ENCODE results near the gene WNT11.

The WNT11 gene

GRCh38 chr11:76159303-76159937, 46.9 kb downstream of the WNT11 start:
- Histone ChIP-seq H3K4me1 (ENCODE audit: control insufficient read depth, insufficient read depth, low read length) (no peaks in the 10 kb centered on the region), H3K27ac (ENCODE audit: low read depth, low read length) (no peak overlapping the region), H3K27me3 (ENCODE audit: control insufficient read depth, insufficient read depth, low read length) (no peaks in the 10 kb centered on the region; the same call in 1 of the 2 replicates), H3K4me3 (ENCODE audit: low read depth, low read length) (no peak overlapping the region), H3K9ac (ENCODE audit: low read depth, low read length) (no peak overlapping the region), H3K9me3 (ENCODE audit: control insufficient read depth, insufficient read depth, low read length) (no peaks in the 10 kb centered on the region), H3K36me3 (ENCODE audit: control insufficient read depth, insufficient read depth, low read length) (no peaks in the 10 kb centered on the region)

- Histone ChIP-seq H3K36me3 (ENCODE audit: control insufficient read depth, insufficient read depth, low read length) (no peaks in the 10 kb centered on the region), H3K9me3 (ENCODE audit: control insufficient read depth, insufficient read depth, low read length) (no peaks in the 10 kb centered on the region), H3K27me3 (ENCODE audit: control insufficient read depth, insufficient read depth, low read length) (0 out of 2 replicates have a peak, but pooled peaks cover 3% of the 10 kb centered on the region), H3K27ac (ENCODE audit: low read depth, low read length) (no peak overlapping the region), H3K4me1 (ENCODE audit: control insufficient read depth, insufficient read depth, low read length) (no peaks in the 10 kb centered on the region), H3K4me3 (ENCODE audit: low read depth, low read length) (no peak overlapping the region), H3K9ac (ENCODE audit: low read depth, low read length) (no peak overlapping the region)
These were observed 47.7 kb downstream of the WNT11 start for GRCh38 chr11:76158394-76159302.

GRCh38 chr11:76157891-76158290, 48.4 kb downstream of the WNT11 start:
- Histone ChIP-seq H3K27me3 (ENCODE audit: control insufficient read depth, insufficient read depth, low read length) (peaks cover 10% of the 10 kb centered on the region; the same call in 1 of the 2 replicates), H3K9me3 (ENCODE audit: control insufficient read depth, insufficient read depth, low read length) (no peaks in the 10 kb centered on the region), H3K36me3 (ENCODE audit: control insufficient read depth, insufficient read depth, low read length) (no peaks in the 10 kb centered on the region), H3K27ac (ENCODE audit: low read depth, low read length) (no peak overlapping the region), H3K9ac (ENCODE audit: low read depth, low read length) (no peak overlapping the region), H3K4me3 (ENCODE audit: low read depth, low read length) (no peak overlapping the region), H3K4me1 (ENCODE audit: control insufficient read depth, insufficient read depth, low read length) (peaks cover 1% of the 10 kb centered on the region)

GRCh38 chr11:76156971-76157427, 49.3 kb downstream of the WNT11 start:
- Histone ChIP-seq H3K9ac (ENCODE audit: low read depth, low read length) (no peak overlapping the region), H3K27ac (ENCODE audit: low read depth, low read length) (no peak overlapping the region), H3K4me3 (ENCODE audit: low read depth, low read length) (no peak overlapping the region), H3K27me3 (ENCODE audit: control insufficient read depth, insufficient read depth, low read length) (peaks cover 14% of the 10 kb centered on the region), H3K4me1 (ENCODE audit: control insufficient read depth, insufficient read depth, low read length) (peaks cover 3% of the 10 kb centered on the region), H3K9me3 (ENCODE audit: control insufficient read depth, insufficient read depth, low read length) (no peaks in the 10 kb centered on the region), H3K36me3 (ENCODE audit: control insufficient read depth, insufficient read depth, low read length) (no peaks in the 10 kb centered on the region)

- no peak overlapping the region for H3K9ac ChIP-seq (ENCODE audit: low read depth, low read length)
- no peaks in the 10 kb centered on the region for H3K36me3 ChIP-seq (ENCODE audit: control insufficient read depth, insufficient read depth, low read length)
- no peaks in the 10 kb centered on the region for H3K9me3 ChIP-seq (ENCODE audit: control insufficient read depth, insufficient read depth, low read length)
- no peak overlapping the region for H3K4me3 ChIP-seq (ENCODE audit: low read depth, low read length)
- peaks cover 3% of the 10 kb centered on the region for H3K4me1 ChIP-seq (ENCODE audit: control insufficient read depth, insufficient read depth, low read length)
- peaks cover 23% of the 10 kb centered on the region for H3K27me3 ChIP-seq (ENCODE audit: control insufficient read depth, insufficient read depth, low read length)
- no peak overlapping the region for H3K27ac ChIP-seq (ENCODE audit: low read depth, low read length)
These were observed 50.6 kb downstream of the WNT11 start for GRCh38 chr11:76155500-76156227.

- Histone ChIP-seq H3K27ac (ENCODE audit: low read depth, low read length) (no peak overlapping the region), H3K9me3 (ENCODE audit: control insufficient read depth, insufficient read depth, low read length) (no peaks in the 10 kb centered on the region), H3K4me1 (ENCODE audit: control insufficient read depth, insufficient read depth, low read length) (peaks cover 3% of the 10 kb centered on the region), H3K4me3 (ENCODE audit: low read depth, low read length) (no peak overlapping the region), H3K27me3 (ENCODE audit: control insufficient read depth, insufficient read depth, low read length) (peaks cover 23% of the 10 kb centered on the region), H3K9ac (ENCODE audit: low read depth, low read length) (no peak overlapping the region), H3K36me3 (ENCODE audit: control insufficient read depth, insufficient read depth, low read length) (no peaks in the 10 kb centered on the region)
These were observed 52.8 kb downstream of the WNT11 start for GRCh38 chr11:76153571-76153923.

GRCh38 chr11:76152741-76153570, 53.3 kb downstream of the WNT11 start:
- peaks cover 3% of the 10 kb centered on the region for H3K4me1 ChIP-seq (ENCODE audit: control insufficient read depth, insufficient read depth, low read length)
- H3K27me3 ChIP-seq (ENCODE audit: control insufficient read depth, insufficient read depth, low read length): peaks cover 23% of the 10 kb centered on the region
- peak overlapping the region; percentile 68 for H3K4me3 ChIP-seq (ENCODE audit: low read depth, low read length)
- no peaks in the 10 kb centered on the region for H3K9me3 ChIP-seq (ENCODE audit: control insufficient read depth, insufficient read depth, low read length)
- no peak overlapping the region for H3K27ac ChIP-seq (ENCODE audit: low read depth, low read length)
- H3K36me3 ChIP-seq (ENCODE audit: control insufficient read depth, insufficient read depth, low read length): no peaks in the 10 kb centered on the region
- H3K9ac ChIP-seq (ENCODE audit: low read depth, low read length): no peak overlapping the region

GRCh38 chr11:76152086-76152681, 54.1 kb downstream of the WNT11 start:
- peak overlapping the region; percentile 68 for H3K4me3 ChIP-seq (ENCODE audit: low read depth, low read length)
- H3K9ac ChIP-seq (ENCODE audit: low read depth, low read length): peak overlapping the region; percentile 52; the same call in 1 of the 2 replicates
- no peak overlapping the region for H3K27ac ChIP-seq (ENCODE audit: low read depth, low read length)
- peaks cover 23% of the 10 kb centered on the region for H3K27me3 ChIP-seq (ENCODE audit: control insufficient read depth, insufficient read depth, low read length)
- peaks cover 3% of the 10 kb centered on the region for H3K4me1 ChIP-seq (ENCODE audit: control insufficient read depth, insufficient read depth, low read length)
- H3K9me3 ChIP-seq (ENCODE audit: control insufficient read depth, insufficient read depth, low read length): no peaks in the 10 kb centered on the region
- no peaks in the 10 kb centered on the region for H3K36me3 ChIP-seq (ENCODE audit: control insufficient read depth, insufficient read depth, low read length)

GRCh38 chr11:76151556-76152085, 54.7 kb downstream of the WNT11 start:
- no peaks in the 10 kb centered on the region for H3K36me3 ChIP-seq (ENCODE audit: control insufficient read depth, insufficient read depth, low read length)
- H3K9me3 ChIP-seq (ENCODE audit: control insufficient read depth, insufficient read depth, low read length): no peaks in the 10 kb centered on the region
- H3K4me1 ChIP-seq (ENCODE audit: control insufficient read depth, insufficient read depth, low read length): peaks cover 3% of the 10 kb centered on the region
- H3K27me3 ChIP-seq (ENCODE audit: control insufficient read depth, insufficient read depth, low read length): peaks cover 23% of the 10 kb centered on the region
- no peak overlapping the region for H3K27ac ChIP-seq (ENCODE audit: low read depth, low read length)
- no peak overlapping the region for H3K4me3 ChIP-seq (ENCODE audit: low read depth, low read length)
- H3K9ac ChIP-seq (ENCODE audit: low read depth, low read length): no peak overlapping the region

GRCh38 chr11:76150141-76150540, 56.2 kb downstream of the WNT11 start:
- no peaks in the 10 kb centered on the region for H3K36me3 ChIP-seq (ENCODE audit: control insufficient read depth, insufficient read depth, low read length)
- no peak overlapping the region for H3K4me3 ChIP-seq (ENCODE audit: low read depth, low read length)
- peaks cover 3% of the 10 kb centered on the region for H3K4me1 ChIP-seq (ENCODE audit: control insufficient read depth, insufficient read depth, low read length)

More at GRCh38 chr11:76150141-76150540, 56.2 kb downstream of the WNT11 start:
- no peaks in the 10 kb centered on the region for H3K9me3 ChIP-seq (ENCODE audit: control insufficient read depth, insufficient read depth, low read length)
- H3K27me3 ChIP-seq (ENCODE audit: control insufficient read depth, insufficient read depth, low read length): peaks cover 23% of the 10 kb centered on the region
- no peak overlapping the region for H3K27ac ChIP-seq (ENCODE audit: low read depth, low read length)
- no peak overlapping the region for H3K9ac ChIP-seq (ENCODE audit: low read depth, low read length)
